HG02763 (cell line): ENCODE data around the gene FAF1.
"Not testable (repeated sequence)": the region's sequence is repeated elsewhere in the genome, so short reads cannot be mapped to it uniquely, and the experiment has no call there.

ENCODE experiments used
- ATAC-seq: cut with Tn5 transposase; IDR thresholded peaks from one replicate; pipeline ENCODE4 v1.9.1; 2021; ENCODE audit warnings: mild to moderate bottlenecking, moderate library complexity; ENCODE audit not compliant: unreplicated experiment

The FAF1 gene

DNA sequence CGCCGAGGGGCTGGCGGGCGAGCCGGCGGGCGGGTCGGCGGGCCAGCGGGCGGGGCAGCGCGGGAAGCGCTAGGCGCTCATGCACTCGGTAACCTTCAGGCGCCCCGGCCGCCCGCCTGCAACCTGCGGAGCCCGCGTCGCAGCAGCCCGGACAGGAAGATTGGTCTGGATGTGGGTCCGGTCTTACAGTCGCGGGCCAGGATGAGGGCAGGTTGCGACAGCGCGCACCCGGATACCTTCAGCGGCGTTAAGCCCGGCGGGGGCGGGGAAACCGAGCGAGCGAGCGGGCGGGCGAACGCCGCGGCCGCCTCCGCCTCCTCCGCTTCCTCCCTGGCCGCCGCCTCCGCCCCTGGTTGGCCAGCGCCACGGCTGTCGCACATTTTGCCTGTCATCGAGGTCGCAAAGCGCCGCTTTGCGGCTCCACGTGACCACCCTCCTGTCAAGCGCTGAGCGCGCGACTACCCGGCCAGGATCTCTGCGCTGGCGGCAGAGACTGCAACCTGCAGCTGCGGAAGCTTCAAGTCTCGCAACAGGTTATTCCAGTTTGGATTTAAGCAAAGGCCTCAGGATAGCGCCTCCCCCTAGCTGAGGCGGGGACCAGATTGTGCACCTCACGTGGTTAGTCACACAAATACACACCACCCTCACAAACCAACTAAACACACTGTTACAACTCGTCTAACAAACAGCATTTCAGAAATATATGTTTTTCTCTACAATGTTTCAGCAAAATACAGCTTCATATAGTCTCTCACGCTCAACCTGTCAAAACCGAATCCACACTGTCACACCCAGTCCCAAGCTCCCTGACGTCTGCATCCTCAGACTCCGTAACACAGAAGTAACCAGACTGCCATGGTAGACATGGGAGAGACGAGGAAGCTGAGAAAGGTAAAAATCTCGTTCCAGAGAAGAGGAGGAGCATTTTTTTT is at the start of gene FAF1:
Gene FAF1 (minus strand): TSS at position 355 of the 932 bp plus-strand sequence. CDS start 456 bp downstream, outside the sequence.
- peak; percentile 82 for ATAC-seq

DNA sequence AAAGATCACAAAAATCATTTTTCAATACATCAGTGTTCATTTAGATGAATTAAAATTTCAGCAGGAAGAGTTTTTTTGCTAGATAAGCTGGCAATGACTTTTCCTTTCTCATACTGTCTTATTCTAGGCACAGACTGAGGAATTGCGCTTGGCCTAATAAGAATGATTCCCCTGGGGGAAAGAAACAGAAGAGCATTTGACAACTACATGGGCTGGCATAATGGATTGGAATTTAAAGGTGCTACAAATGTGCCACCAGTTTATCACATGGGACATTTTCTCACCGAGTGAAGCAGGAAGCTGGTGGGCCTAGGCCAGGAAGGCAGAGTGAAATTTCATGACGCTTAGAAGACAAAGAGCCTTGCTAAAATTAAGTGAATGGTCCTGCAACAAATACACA is 49.3 kb upstream of the FAF1 start:
- ATAC-seq = no peak

DNA sequence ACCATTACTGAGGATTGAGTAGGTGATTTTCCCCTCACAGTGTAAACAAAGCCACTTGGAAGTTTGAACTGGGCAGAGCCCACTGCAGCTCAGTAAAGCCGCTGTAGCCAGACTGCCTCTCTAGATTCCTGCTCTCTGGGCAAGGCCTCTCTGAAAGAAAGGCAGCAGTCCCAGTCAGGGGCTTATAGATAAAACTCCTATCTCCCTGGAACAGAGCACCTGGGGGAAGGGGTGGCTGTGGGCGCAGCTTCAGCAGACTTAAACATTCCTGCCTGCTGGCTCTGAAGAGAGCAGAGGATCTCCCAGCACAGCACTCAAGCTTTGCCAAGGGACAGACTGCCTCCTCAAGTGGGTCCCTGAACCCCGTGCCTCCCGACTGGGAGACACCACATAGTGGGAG is 45.5 kb upstream of the FAF1 start:
- not testable (repeated sequence) for ATAC-seq

DNA sequence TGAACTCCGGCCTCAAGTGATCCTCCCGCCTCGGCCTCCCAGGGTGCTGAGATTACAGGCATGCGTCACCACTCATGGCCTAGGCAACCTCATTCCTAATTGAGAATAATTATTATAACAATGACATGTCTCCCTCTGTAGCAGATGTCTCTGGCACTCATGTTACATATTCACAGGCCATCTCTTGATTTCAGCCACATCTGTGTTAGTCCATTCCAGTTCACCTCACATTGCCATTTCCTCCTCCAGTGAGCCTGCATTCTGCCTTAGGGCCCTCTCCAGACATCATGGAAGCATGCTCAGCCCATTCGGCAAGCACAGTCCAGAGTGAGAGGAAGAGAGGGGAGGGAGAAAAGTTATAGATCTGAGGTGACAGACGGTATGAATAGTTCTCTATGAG is 42.4 kb upstream of the FAF1 start:
- no peak for ATAC-seq

DNA sequence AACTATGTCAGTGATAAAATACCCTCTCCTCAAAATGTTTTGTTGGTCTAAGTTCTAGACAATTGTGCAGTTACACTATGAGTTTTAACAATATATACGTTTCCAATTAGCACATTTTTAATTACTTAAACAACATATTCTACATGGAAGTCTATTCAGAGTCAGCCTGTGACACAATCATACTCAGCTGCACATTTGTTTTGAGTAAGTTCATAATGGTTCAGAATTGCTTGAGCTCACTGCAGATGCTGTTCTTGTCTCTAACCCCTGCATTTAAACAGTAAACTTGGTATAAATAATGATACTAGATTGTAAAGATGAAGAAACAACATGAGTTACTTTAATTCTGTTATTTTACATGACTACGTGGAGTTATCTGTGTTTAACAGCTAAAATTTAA is 40.6 kb upstream of the FAF1 start:
- ATAC-seq = no peak

DNA sequence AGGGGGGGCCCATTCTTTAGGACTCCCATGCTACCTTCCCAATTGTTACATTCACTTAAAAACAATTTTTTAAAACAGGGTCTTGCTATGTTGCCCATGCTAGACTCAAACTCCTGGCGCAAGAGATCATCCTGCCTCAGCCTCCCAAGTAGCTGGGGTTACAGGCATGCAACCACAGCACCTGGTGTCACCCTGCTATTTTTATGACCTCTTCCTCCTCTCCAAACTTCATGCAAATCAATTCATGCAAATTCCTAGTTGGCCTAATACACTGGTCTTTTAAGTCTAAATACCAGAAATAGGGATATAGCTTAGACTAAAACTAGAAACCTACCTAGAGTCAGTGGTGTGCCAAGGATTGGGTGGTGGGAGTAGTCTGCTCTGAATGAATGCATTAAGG is 40.1 kb upstream of the FAF1 start:
- ATAC-seq = no peak

DNA sequence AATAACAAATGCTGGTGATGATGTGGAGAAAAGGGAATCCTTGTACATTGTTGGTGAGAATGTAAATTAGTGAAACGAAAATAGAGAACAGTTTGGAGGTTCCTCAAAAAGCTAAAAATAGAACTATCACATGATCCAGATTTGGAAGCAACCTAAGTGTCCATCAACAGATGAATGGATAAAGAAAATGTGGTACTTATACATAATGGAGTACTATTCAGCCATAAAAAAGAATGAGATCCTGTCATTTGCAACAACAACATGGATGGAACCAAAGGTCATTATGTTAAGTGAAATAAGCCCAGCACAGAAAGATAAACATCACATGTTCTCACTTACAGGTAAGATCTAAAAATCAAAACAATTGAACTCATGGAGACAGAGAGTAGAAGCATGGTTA is 39.3 kb upstream of the FAF1 start:
- ATAC-seq = not testable (repeated sequence)

DNA sequence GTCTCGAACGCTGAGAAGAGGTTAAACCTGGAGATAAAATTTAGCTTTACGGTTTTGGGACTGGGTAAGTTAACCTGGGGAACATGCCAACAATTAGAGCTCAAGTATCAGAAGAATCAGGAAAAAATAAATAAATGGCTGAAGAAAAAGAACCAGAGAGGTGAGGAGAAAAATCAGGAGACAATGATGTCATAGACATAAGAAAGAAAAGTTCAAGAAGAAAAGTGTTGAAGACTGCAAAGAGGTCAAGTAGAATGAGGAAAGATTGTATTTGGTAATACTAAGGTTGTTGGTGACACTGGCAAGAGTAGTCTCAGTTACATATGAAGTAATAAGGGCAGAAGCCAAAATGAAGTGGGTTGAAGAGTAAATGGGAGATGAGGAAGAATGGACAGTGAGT is 36.0 kb upstream of the FAF1 start:
- no peak for ATAC-seq

DNA sequence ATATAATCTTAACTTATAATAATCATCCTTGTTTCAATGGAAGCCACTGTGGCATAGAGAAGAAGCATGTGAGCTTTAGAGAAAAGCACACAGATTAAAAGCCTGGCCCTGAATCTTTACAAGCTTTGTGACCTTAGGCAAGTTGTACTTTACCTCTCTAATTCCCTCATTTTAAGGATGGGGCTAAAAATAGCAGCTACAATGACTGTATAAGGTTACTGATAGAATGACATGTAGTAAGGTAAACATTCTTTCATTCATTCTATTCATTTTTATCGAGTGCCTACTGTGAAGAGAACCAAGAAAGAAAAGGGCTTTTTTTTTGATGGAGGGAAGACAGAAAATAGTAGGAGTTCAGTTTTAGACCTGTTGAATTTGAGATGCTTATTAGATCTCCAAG is 35.6 kb upstream of the FAF1 start:
- ATAC-seq = no peak

DNA sequence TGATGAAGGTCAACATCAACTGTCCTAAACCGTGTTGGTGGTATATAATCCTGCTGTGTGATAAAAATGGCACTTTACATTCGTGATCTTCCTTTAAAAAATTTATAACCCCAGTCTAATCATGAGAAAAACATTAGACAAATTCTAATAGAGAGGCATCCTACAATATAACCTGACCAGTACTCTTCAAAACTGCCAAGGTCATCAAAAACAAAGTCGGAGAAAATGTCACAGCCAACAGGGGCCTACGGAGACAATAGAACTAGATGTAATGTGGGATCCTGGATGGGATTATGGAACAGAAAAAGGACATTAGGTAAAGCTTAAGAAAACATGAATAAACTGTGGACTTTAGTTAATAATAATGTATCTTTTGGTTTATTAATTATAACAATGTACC is 34.9 kb upstream of the FAF1 start:
- ATAC-seq = no peak

DNA sequence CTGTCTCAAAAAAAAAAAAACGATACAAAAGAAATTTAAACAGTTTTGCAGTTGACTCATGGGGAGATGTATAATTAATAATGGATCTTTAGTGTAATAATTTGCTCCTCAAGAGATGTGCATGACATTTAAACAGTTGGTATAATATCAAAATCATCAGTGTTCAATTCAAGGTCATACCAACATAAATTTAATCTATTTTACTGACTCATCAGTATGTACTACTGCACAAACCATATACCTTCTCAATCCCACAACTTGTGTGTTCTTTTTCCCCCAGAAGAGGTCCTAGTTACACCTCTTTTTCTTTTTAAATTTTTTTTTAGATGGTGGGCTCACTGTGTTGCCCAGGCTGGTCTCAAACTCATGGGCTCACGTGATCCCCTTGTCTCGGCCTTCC is 33.6 kb upstream of the FAF1 start:
- no peak for ATAC-seq

DNA sequence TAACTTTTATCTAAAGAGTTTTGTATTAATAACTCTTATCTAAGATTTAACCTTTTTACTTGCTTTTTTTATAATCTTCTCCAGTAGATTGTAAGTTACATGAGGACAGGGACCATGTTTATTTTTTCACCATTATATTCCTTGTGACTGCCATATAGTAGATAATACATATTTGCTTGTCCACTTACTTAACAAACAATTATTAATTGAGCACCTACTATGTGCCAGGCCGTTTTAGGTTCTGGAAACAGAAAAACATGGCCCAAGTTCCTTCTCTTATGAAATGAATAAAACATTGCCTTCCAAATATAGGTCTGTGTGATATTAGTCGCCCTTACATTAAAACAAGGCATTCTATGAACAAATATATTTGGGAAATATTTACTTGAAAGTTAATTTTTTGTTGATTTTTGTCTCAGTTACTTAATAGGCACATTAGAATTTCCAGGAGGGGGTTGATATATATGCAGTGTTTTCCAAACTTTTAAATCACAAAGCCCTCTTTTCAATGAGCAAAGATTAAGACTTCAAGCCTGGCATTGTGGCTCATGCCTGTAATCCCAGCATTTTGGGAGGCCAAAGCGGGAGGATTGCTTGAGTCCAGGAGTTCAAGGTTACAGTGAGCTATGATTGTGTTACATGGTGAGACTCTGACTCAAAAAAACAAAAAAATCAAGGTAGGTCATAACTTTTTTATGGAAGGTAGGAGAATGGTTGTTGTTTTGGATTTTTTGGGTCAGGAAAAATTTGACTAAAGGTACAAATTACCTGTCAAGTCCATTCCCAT is 32.7 kb upstream of the FAF1 start:
- no peak for ATAC-seq

DNA sequence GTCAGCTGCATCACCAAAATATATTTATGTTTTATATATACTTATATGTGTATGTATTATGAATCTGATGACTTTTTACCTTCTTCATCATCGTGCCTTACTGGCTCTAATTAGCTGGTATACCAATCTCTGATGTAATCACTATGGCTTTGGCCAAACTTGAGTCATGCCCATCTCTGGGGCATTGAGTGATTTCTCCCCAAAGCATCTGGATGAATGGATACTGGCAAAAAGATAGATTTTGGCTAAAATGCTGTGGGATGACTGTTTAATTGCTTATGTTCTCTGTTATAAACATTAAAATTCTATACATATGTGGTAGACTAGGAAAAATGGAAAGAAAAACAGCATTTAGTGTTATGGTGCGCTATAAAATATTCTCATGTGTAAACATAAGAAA is 29.6 kb upstream of the FAF1 start:
- no peak for ATAC-seq

DNA sequence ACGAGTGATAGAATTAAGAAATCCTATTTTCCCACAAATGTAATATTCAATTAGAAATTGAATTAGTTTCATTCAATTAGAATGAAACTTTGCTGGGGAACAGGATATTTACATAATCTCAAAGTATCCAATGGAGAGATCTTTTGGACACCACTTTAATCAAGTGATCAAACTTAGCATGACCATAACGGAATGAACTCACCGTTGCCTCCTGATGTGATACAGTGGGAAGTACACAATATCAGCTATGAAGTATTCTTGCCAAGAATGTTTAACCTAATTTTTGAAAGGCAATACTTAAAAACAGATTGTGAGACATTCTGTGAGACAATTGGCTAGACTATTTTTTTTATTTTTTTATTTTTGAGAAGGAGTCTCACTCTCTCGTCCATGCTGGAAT is 26.6 kb upstream of the FAF1 start:
- ATAC-seq = no peak

DNA sequence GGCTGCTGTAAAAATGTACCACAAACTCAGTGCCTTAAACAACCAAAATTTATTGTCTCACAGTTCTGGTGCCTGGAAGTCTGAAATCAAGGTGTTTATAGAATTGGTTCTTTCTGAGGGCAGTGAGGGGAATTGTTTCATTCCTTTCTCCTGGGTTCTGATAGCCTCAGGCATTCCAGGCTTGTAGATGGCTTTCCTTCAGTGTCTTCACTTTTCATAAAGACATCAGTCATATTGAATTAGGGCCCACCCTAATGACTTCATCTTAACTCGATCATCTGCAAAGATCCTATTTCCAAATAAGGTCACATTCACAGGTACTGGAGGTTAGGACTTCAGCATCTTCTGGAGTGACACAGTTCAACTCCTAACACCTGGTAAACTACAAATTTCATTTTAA is 25.0 kb upstream of the FAF1 start:
- ATAC-seq = no peak

DNA sequence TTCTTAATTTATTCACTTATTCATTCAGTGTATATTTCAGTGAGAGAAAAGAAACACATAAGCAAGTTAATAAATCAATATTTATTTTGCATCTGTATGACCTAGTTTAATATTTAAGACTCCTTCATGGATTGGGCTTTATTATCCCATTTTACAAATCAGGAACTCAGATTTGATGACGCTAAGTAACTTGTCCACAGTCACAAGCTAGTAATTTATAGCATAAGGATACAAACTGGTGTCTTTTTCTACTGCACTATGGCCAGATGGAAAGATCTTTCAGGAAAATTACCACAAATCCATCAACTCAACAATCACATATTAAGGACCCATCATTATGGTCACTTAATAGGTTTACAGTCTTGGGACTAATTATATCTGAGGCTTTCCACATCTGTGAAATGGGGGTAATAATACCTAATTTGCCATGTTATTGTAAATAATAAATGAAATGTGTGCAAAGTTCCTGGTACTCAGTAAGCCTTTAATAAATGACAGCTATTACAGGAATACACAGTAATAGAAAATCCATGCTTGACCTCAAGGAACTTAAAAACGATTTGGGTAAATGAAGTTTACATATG is 23.2 kb upstream of the FAF1 start:
- ATAC-seq = no peak

DNA sequence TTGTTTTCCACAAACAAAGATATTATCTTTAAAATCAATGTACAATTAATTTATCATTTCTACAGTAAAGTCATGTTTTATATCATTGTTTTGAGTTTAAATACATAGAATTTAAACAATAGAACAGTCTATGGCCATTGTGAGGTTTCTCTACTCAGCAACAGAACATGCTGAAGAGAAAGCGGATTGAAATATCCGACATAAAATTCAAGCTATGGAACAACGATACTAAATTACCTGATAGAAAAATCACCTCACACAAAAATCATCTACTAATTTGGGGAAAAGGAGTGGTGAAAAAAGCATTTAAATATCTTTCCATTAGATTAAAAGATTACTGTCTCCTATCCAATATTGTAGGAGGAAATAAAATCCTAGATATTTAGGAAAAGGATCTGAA is 22.5 kb upstream of the FAF1 start:
- no peak for ATAC-seq

DNA sequence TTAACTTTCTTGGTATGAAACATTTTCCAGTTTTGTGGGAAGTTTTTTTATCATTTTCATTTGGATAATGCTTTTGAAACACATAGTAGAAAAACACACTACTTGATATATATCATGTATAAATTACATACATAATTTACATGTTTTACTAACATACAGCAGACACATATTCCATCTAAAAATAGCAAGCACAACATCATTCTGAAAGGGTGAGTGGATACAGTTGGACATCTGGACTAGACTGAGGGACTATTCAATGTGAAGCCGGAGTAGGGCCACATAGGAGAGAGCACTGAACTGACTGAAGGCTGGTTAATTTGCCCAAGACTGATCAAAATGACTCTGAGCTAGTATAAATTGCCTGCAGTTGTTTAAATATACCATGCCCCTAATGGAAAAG is 21.7 kb upstream of the FAF1 start:
- ATAC-seq = no peak

DNA sequence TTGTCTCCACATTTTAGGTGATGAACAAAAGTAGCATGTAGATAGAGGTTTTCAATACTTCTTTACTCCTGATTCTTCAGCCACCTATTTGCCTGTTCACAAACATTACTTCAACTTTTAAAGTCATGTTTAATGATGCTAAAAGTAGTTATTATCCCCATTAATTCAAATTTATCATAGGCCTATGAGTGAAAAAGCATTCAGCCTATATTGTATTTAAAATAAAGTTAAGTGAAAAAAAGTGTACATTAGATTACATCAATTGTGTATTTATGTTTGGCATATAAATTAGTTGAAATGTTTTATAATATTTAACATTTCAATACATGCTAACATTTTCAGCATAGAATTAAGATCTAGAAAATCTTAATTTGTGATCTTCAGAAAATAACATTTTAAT is 20.4 kb upstream of the FAF1 start:
- ATAC-seq = no peak

DNA sequence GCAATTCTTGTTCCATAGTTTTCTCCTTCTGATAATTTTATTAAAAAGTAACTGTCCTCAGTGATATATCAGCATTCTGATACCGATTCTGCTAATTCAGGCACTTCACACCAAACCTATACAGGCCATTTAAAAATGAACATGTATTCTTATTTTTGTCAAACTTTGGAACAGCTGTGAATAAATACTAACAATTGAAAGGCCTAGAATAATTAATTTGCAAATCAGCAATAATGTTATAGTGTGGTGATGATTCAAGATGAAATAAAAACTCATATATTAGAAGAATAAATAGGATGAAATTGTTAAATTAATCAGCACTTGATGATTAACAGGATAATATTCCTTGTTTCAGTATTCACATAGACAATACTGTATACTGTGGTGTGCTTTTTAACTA is 19.9 kb upstream of the FAF1 start:
- no peak for ATAC-seq

DNA sequence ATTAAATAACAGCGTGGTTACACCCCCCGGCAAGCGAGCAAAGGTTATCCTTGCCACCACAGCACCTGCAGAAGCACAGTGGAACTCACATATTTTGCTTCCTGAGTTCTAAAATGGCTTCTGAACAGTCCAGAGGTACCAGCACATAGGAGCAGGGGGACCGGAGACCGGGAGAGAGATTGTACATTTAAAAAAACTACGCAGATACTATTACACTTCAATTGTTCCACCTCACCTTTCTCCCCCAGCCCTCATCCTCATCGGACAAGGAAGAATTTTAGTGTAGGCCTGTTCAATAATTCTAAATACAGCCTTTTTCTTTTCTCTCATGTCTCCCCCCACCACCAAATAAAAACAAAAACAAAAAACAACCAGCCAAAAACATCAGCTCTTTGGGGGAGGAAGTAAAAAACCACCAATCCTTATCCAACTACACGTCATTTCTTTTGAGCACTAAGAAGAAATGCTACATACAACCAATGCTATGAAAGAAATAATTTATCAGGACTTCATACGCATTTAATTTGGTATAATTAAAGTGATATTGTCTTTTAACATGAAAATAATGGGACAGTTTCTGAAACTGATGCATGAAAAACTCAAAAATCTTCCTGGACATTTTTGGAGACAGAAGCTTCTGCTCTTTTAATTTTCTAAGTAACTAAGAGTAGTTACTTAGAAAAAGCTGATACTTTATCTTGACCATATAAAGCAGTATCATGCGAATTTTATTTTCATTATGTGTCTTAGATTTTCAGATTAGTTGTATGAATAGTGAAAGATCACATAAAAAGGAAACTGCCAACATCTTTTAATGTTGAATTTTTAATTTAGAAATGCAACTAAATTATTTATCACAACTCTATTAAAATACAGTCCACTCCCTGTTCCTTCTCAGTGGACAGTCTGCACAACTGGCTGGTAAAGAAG is 19.1 kb upstream of the FAF1 start:
- no peak for ATAC-seq
